ENCODE results near the gene DUS1L.

DNA sequence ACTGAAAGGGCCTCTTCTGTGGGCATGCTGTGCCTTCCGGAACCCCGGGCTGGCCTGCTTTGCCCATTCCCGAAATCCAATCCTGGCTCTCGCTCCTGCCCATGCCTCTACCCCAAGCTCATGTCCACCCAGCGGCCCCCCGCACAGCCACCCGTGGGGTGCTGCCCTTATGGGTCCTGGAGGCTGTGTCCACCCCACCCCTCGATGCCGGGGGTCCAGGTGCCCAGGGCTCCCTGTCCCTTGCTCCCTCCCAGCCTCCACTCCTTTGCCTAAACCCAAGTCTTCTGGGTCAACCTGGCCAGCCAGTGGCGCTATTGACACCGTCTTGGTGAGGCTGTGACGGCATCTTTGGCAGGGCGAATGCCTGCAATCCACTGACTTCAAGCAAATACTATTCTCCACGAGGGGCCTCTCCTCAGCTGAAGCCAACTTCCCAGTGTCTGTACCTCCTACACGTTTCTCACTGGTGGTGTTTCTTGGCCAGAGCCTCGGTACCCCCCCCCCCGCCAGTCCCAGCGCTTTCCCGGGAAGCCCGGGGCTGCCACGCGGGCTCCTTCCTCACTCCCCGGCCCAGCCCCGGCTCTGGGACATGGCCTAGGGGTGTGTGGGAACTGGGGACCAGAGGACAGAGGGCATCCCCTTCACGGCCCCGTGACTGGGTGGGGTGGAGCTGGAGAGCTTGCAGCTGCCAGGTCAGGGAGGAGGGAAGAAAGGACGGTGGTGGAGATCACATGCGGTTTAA, 12.2 kb upstream of the DUS1L start:
- TF ChIP-seq, protein P1, sequence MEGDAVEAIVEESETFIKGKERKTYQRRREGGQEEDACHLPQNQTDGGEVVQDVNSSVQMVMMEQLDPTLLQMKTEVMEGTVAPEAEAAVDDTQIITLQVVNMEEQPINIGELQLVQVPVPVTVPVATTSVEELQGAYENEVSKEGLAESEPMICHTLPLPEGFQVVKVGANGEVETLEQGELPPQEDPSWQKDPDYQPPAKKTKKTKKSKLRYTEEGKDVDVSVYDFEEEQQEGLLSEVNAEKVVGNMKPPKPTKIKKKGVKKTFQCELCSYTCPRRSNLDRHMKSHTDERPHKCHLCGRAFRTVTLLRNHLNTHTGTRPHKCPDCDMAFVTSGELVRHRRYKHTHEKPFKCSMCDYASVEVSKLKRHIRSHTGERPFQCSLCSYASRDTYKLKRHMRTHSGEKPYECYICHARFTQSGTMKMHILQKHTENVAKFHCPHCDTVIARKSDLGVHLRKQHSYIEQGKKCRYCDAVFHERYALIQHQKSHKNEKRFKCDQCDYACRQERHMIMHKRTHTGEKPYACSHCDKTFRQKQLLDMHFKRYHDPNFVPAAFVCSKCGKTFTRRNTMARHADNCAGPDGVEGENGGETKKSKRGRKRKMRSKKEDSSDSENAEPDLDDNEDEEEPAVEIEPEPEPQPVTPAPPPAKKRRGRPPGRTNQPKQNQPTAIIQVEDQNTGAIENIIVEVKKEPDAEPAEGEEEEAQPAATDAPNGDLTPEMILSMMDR (conservative IDR thresholded peaks at IDR 0.05) = no peak
- no peak for TF ChIP-seq ZFX (IDR thresholded peaks at IDR 0.05)
